HL-60 (cell line): ENCODE data around the gene STPG2.

ENCODE experiments used
- GABPA ChIP-seq: IDR thresholded peaks from 2 replicates; pipeline ENCODE4 v1.6.1; 2012; ENCODE audit warnings: low read depth
- POLR2AphosphoS5 ChIP-seq: IDR thresholded peaks from 2 replicates; pipeline ENCODE4 v1.6.1; 2012; ENCODE audit warnings: low read depth
- TF ChIP-seq, protein P1 (sequence below): IDR thresholded peaks from one replicate; pipeline ENCODE4 v1.5.1; 2011; ENCODE audit warnings: low read length, control low read depth, inconsistent platforms; ENCODE audit not compliant: insufficient read depth

DNA sequence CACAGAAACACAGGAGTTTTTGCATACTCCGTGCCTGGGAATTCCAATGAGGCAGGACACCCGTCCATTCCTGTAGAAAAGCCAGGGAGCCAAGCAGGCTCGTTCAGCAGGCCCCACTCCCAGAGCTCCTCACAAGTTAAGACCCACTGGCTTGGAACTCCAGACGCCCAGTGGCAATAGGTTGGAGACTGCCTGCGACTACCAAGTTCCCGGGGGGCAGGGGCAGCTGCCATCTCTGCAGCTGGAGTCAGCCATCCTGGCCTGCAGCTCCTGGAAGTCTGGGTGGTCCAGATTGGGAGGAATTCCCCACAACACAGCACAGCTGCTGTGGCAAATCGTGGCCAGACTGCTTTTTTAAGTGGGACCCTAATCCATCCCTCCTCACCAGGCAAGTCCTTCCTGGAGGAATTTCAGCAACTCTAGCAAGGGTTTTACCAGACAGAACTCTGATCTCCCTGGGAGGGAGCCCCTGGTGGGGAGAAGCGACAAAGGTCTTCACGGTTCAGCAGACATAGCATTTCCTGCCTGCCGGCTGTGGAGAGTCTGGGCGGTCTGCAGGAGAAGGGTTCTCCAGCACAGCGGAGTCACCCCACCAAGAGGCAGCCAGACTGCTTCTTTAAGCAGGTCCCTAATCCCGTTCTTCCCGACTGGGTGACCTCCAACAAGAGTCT, 231.9 kb downstream of the STPG2 start:
- TF ChIP-seq, protein P1, sequence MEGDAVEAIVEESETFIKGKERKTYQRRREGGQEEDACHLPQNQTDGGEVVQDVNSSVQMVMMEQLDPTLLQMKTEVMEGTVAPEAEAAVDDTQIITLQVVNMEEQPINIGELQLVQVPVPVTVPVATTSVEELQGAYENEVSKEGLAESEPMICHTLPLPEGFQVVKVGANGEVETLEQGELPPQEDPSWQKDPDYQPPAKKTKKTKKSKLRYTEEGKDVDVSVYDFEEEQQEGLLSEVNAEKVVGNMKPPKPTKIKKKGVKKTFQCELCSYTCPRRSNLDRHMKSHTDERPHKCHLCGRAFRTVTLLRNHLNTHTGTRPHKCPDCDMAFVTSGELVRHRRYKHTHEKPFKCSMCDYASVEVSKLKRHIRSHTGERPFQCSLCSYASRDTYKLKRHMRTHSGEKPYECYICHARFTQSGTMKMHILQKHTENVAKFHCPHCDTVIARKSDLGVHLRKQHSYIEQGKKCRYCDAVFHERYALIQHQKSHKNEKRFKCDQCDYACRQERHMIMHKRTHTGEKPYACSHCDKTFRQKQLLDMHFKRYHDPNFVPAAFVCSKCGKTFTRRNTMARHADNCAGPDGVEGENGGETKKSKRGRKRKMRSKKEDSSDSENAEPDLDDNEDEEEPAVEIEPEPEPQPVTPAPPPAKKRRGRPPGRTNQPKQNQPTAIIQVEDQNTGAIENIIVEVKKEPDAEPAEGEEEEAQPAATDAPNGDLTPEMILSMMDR, result no peak
- TF ChIP-seq GABPA (no peak), POLR2AphosphoS5 (no peak)
